C4-2B (cell line): Measurements from ENCODE around the gene BTBD19.

Experiments
- H3K27ac ChIP-seq: fragments of 450-650 bp; 2 replicates; pipeline ENCODE4 v1.5.1; 2017
- ZFX ChIP-seq: fragments of 450-650 bp; IDR thresholded peaks from 2 replicates; pipeline ENCODE4 v1.6.1; 2017
- TF ChIP-seq, protein P1 (sequence below): fragments of 450-650 bp; conservative IDR thresholded peaks from 2 replicates; pipeline ENCODE4 v1.5.1; 2017; ENCODE audit warnings: mild to moderate bottlenecking

Gene BTBD19

DNA sequence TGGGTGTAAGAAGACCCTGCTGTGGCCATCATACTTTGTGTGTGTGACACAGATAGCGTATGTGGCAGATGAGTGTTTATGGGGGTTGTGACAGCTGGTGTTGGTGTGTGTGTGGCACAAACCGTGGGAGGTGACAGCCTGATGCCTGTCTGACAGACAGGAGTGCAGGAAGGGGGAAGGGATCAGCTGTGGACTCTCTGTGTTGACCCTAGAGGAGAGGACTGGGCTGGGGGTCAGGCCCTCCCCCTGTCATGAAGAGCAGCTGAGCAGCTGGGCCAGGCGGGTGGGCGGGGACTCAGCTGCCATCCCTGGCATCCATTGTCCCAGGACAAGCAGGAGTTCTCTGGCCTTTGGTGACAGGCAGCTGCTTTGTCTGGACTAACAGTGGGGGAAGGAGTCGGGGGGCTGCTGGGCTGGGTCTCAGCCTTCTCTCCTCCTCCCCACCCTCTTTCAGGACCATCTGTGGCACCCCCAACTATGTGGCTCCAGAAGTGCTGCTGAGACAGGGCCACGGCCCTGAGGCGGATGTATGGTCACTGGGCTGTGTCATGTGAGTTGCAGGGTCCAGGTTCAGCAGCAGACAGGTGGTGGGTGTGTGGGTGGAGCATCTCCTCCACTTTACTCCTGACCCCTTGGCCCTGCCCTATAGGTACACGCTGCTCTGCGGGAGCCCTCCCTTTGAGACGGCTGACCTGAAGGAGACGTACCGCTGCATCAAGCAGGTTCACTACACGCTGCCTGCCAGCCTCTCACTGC, 5.8 kb upstream of the BTBD19 start:
- no peak overlapping the region for H3K27ac ChIP-seq
- TF ChIP-seq, protein P1, sequence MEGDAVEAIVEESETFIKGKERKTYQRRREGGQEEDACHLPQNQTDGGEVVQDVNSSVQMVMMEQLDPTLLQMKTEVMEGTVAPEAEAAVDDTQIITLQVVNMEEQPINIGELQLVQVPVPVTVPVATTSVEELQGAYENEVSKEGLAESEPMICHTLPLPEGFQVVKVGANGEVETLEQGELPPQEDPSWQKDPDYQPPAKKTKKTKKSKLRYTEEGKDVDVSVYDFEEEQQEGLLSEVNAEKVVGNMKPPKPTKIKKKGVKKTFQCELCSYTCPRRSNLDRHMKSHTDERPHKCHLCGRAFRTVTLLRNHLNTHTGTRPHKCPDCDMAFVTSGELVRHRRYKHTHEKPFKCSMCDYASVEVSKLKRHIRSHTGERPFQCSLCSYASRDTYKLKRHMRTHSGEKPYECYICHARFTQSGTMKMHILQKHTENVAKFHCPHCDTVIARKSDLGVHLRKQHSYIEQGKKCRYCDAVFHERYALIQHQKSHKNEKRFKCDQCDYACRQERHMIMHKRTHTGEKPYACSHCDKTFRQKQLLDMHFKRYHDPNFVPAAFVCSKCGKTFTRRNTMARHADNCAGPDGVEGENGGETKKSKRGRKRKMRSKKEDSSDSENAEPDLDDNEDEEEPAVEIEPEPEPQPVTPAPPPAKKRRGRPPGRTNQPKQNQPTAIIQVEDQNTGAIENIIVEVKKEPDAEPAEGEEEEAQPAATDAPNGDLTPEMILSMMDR, result no peak
- no peak for TF ChIP-seq ZFX

DNA sequence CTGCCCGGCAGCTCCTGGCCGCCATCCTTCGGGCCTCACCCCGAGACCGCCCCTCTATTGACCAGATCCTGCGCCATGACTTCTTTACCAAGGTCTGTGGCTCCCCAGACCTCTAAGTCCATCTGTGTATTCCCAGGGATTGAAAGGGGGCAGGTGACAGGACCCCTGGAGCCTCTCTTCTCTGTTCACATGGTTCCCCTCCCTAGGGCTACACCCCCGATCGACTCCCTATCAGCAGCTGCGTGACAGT, 5.3 kb upstream of the BTBD19 start:
- TF ChIP-seq ZFX, result no peak
- TF ChIP-seq, protein P1, result no peak

DNA sequence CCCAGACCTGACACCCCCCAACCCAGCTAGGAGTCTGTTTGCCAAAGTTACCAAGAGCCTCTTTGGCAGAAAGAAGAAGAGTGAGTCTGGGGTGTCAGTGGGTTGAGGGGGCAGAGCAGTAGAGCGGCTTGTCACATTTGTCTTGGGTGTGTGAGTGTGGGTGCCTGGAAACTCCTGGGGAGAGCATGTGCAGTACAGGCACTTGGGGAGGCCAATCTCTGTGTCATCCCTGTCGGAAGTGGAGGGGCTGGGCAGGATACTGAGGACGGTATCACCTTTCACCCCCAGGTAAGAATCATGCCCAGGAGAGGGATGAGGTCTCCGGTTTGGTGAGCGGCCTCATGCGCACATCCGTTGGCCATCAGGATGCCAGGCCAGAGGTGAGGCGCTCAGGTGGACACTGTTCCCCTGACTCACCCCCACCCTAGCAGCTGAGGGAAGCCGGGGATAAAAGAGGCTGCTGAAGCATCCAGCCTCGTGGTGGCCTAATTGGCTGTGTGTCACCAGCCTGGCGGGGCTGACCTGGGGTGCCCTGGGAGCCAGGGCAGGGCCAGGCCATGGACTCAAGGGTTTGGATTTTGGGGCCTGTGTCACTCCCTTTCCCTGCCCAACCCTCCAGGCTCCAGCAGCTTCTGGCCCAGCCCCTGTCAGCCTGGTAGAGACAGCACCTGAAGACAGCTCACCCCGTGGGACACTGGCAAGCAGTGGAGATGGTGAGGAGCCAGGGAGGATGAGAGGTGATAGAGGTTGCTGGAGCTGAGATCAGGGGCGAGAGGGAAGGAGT, 4.8 kb upstream of the BTBD19 start:
- TF ChIP-seq ZFX, result no peak
- TF ChIP-seq, protein P1, result no peak
- no peak overlapping the region for H3K27ac ChIP-seq

More for the DNA sequence above, 5.3 kb upstream of the BTBD19 start:
- H3K27ac ChIP-seq, result no peak overlapping the region

DNA sequence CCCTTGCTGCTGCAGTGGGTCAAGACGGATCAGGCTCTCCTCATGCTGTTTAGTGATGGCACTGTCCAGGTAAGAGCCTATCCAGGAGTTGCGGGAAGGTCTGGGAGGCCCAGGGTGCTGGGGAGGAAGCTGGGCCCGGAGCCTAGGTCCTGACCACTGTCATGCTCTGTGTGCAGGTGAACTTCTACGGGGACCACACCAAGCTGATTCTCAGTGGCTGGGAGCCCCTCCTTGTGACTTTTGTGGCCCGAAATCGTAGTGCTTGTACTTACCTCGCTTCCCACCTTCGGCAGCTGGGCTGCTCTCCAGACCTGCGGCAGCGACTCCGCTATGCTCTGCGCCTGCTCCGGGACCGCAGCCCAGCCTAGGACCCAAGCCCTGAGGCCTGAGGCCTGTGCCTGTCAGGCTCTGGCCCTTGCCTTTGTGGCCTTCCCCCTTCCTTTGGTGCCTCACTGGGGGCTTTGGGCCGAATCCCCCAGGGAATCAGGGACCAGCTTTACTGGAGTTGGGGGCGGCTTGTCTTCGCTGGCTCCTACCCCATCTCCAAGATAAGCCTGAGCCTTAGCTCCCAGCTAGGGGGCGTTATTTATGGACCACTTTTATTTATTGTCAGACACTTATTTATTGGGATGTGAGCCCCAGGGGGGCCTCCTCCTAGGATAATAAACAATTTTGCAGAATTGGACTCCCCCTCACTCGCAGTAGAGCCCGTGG, 2.9 kb upstream of the BTBD19 start:
- TF ChIP-seq, protein P1, result no peak
- TF ChIP-seq ZFX, result no peak
- no peak overlapping the region for H3K27ac ChIP-seq

DNA sequence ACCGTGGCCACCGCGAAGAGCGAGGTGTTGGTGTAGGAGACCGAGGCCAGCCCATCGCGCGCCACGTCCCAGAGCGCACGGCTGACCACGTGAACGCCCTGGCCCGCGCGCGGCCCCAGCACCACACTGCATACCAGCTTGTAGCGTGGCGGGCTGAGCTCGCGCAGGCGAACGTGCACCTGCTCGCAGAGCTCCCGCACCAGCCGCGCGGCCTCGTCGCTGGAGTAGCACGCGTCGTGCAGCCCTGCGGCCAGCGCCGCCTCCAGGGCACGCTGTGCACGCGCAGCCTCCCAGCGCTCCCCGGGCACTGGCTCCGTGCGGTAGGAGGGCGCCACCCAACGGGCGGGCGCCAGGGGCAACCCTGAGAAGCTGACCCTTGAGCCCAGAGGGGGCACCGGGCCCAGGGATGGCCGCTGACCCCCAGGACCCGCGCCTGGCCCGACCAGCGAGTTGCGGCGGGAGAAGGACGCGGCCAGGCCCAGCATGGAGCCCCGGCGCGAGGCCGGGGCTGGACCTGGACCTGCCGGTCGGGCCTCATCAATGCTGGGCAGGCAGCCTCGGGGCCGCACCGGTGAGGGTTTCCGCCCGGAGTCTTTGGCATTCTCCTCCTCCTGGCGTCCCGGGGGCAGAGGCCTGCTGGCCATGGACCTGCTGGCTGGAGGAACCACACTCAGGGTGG, 2.2 kb upstream of the BTBD19 start:
- TF ChIP-seq, protein P1, result no peak
- no peak for TF ChIP-seq ZFX
- peak overlapping the region; percentile 81 for H3K27ac ChIP-seq

DNA sequence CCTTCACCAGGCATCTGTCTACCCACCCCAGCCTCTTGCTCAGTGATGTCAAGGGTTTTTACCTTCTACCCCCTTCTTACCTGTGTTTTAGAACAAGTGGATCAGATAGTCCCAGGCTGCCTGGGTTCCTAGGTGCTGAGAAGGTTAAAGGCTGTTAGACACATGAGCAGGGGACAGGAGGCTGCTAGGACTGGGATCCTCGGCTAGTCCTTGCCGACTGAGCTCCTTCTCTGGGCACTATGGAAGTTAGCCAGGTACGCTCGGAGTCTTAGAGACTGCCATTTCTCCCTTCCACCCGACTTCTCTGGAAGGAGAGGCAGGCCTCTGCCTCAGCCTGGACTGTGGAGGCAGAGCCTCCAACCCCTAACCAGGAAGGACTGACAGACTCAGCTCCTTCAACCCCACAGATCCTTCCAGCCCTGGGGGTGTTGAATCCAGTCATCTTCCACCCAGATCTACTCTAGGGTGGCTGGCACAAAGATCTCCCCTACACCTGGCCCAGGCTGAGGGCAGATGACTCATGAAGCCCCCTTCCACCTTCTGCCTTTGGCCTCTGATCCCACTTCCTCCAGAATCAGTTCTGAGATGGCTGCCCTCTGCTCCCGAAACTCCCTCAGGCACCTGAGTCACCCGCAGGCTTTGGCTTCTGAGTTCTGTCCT, 1.5 kb upstream of the BTBD19 start, which contains the start of gene DYNLT4:
DYNLT4 (minus strand) TSS at position 648 of the 660 bp plus-strand sequence. CDS start 683 bp downstream, outside the sequence.
- peak within 1 kb of the TSS; percentile 81 for H3K27ac ChIP-seq
- TF ChIP-seq, protein P1, result no peak
- no peak for TF ChIP-seq ZFX
